K562 (cell line): Measurements from ENCODE around the gene BCAM. TPM values are rescaled to one million over a fixed set of nuclear protein-coding genes. Genes with fewer than 3 reads are reported as not detected.

Experiments
- ARID1B ChIP-seq: fragments of 450-650 bp; IDR thresholded peaks from 2 replicates; pipeline ENCODE4 v1.6.1; 2016; ENCODE audit warnings: antibody characterized with exemption, mild to moderate bottlenecking, inconsistent platforms
- BCOR ChIP-seq: fragments of 450-650 bp; IDR thresholded peaks from 2 replicates; pipeline ENCODE4 v1.6.1; 2016
- CBFA2T3 ChIP-seq: fragments of 450-650 bp; IDR thresholded peaks from 2 replicates; pipeline ENCODE4 v1.6.1; 2017
- ELF4 ChIP-seq: fragments of 450-650 bp; formaldehyde crosslinking; IDR thresholded peaks from 2 replicates; pipeline ENCODE4 v1.4.0; 2022; ENCODE audit warnings: missing genetic modification characterization
- RREB1 ChIP-seq: fragments of 250-450 bp; sonication (Bioruptor Pico); IDR thresholded peaks from 2 replicates; pipeline ENCODE4 v1.4.0; 2020
- SNAPC5 ChIP-seq: fragments of 250-450 bp; sonication (Bioruptor Pico); IDR thresholded peaks from 2 replicates; pipeline ENCODE4 v1.8.0; 2021; ENCODE audit warnings: moderate library complexity, mild to moderate bottlenecking, inconsistent platforms
- STAG1 ChIP-seq: sonication (generic); formaldehyde crosslinking; IDR thresholded peaks from 2 replicates; pipeline ENCODE4 v1.5.0; 2020; ENCODE audit warnings: missing genetic modification reagents, borderline replicate concordance
- TCF7L2 ChIP-seq: fragments of 150-350 bp; IDR thresholded peaks from 2 replicates; pipeline ENCODE4 v1.6.1; 2016; ENCODE audit warnings: low read depth, mild to moderate bottlenecking, low read length, moderate library complexity
- ZFP30 ChIP-seq: fragments of 250-450 bp; sonication (Bioruptor Pico); IDR thresholded peaks from 2 replicates; pipeline ENCODE4 v1.8.0; 2022; ENCODE audit warnings: moderate library complexity, mild to moderate bottlenecking, inconsistent platforms, borderline replicate concordance
- polyA plus RNA-seq, 8 experiments: library from polyadenylated mRNA; depleted of rRNA in 4 of 8; stranded (reverse) in 5 of 8; unstranded in 3 of 8; fragments of >200 nt; fragmentation: Nextera tagmentation in 2 of 8; fragmentation: Illumina TruSeq in 1 of 8; extraction: Ambion mirVana in 2 of 8; extraction: Trizol in 1 of 8; gene quantifications; 2 replicates each; pipeline versions ENCODE4 v1.2.1 to v1.2.3, GENCODE V29; 2011 to 2014; ENCODE audit warnings: inconsistent platforms in 1 of 8, missing spikeins in 1 of 8
- total RNA-seq, 7 experiments: library from RNA; depleted of rRNA in 6 of 7; stranded (reverse); fragments of >200 nt in 6 of 7; fragmentation: Illumina TruSeq in 2 of 7; extraction: Trizol in 2 of 7; gene quantifications; 2 replicates each; pipeline versions ENCODE4 v1.2.1 to v1.2.3, GENCODE V29; 2011 to 2021; ENCODE audit warnings: low replicate concordance in 1 of 7
- TF ChIP-seq, protein P1 (sequence below): fragments of 250-450 bp; sonication (Bioruptor Pico); IDR thresholded peaks from 2 replicates; pipeline ENCODE4 v1.8.0; 2022; ENCODE audit warnings: moderate library complexity, mild to moderate bottlenecking, inconsistent platforms
- TF ChIP-seq, protein P2 (sequence below), 2 experiments: fragments of 450-650 bp; formaldehyde crosslinking in 1 of 2; IDR thresholded peaks; 2 replicates each; pipeline versions ENCODE4 v1.4.0 to v1.6.1; 2014 to 2020; ENCODE audit warnings: mild to moderate bottlenecking in 2 of 2, borderline replicate concordance in 1 of 2, low read depth in 1 of 2

BCAM gene
- total and polyA plus RNA-seq, 9 of the 15 experiments (the other 6 are each of a cell fraction or from before 2014, with no cell fraction given): 0.07 to 1.3 (median 0.33) TPM; not detected in 2

- TF ChIP-seq, protein P1, sequence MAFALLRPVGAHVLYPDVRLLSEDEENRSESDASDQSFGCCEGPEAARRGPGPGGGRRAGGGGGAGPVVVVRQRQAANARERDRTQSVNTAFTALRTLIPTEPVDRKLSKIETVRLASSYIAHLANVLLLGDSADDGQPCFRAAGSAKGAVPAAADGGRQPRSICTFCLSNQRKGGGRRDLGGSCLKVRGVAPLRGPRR (CRISPR knock-in tag): no peak
- TF ChIP-seq SNAPC5 (CRISPR knock-in tag): no peak
- no peak for TF ChIP-seq ARID1B
- no peak for TF ChIP-seq TCF7L2
- TF ChIP-seq, protein P2, sequence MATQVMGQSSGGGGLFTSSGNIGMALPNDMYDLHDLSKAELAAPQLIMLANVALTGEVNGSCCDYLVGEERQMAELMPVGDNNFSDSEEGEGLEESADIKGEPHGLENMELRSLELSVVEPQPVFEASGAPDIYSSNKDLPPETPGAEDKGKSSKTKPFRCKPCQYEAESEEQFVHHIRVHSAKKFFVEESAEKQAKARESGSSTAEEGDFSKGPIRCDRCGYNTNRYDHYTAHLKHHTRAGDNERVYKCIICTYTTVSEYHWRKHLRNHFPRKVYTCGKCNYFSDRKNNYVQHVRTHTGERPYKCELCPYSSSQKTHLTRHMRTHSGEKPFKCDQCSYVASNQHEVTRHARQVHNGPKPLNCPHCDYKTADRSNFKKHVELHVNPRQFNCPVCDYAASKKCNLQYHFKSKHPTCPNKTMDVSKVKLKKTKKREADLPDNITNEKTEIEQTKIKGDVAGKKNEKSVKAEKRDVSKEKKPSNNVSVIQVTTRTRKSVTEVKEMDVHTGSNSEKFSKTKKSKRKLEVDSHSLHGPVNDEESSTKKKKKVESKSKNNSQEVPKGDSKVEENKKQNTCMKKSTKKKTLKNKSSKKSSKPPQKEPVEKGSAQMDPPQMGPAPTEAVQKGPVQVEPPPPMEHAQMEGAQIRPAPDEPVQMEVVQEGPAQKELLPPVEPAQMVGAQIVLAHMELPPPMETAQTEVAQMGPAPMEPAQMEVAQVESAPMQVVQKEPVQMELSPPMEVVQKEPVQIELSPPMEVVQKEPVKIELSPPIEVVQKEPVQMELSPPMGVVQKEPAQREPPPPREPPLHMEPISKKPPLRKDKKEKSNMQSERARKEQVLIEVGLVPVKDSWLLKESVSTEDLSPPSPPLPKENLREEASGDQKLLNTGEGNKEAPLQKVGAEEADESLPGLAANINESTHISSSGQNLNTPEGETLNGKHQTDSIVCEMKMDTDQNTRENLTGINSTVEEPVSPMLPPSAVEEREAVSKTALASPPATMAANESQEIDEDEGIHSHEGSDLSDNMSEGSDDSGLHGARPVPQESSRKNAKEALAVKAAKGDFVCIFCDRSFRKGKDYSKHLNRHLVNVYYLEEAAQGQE (IDR thresholded peaks at IDR 0.05; ENCODE audit: borderline replicate concordance): no peak
- TF ChIP-seq, protein P2 (CRISPR knock-in tag; IDR thresholded peaks at IDR 0.05; ENCODE audit: low read depth): no peak
- no peak for TF ChIP-seq ZFP30 (CRISPR knock-in tag)
- no peak for TF ChIP-seq RREB1 (CRISPR knock-in tag)
- TF ChIP-seq STAG1 (CRISPR knock-in tag): no peak
- TF ChIP-seq CBFA2T3: no peak
- no peak for TF ChIP-seq BCOR
- 0 out of 2 replicates have a peak, but pooled peaks have one; percentile 36 for TF ChIP-seq ELF4
Observed at GRCh38 chr19:44799627-44800346, 9.1 kb upstream of the BCAM start (continued).
